Measurements from ENCODE around the gene SLC25A15. TPM values are rescaled to one million over a fixed set of nuclear protein-coding genes. Genes with fewer than 3 reads are reported as not detected.
A peak's percentile ranks its signal among the peaks of the same experiment; 100 is the strongest.

The SLC25A15 gene
- total RNA-seq, 2 donors from 2014 or later, result 23.2 to 36.9 TPM

DNA sequence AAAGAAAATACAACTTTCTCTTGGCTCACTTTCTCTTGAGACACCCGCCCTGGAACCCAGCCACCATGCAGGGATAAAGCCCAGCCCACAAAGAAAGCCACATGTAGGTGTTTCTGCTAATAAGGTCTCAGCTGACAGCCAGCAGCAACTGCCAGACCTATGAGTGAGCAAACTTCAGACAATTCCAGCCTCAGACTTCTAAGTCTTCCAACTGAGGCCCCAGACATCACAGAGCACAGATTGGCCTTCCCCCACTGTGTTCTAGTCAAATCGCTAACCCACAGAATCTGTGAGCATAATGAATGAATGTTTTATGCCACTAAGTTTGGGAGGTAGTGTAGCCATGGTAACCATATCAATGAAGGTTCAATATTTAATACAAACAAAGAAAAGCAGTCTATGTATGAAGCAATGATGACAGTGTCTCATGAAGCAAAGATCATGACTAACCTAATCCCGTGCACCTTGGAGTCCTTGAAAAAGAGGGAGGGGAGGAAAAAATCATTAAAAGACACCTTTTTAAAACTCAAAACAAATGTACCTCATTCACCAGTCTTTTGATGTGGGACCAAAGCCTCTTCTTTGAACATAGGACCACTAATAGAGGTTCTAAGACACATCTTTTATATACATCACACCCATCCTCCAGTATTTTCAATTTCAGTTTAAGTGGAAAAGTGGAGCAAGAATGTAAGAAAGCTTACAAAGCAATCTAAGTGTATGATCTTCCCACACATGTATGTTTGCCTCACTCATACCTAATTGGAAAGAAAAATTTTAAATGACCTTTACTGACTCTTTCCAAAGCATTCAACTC is 24.6 kb upstream of the SLC25A15 start:
- Mint-ChIP-seq H3K9me3 (no peaks in the 10 kb centered on the region), H3K27me3 (ENCODE audit: insufficient read depth) (no peaks in the 10 kb centered on the region), H3K36me3 (ENCODE audit: low read depth) (peaks cover 19% of the 10 kb centered on the region), H3K4me1 (peaks cover 2% of the 10 kb centered on the region), H3K27ac (no peak overlapping the region), H3K4me3 (no peak overlapping the region)
- TF ChIP-seq, protein P1, sequence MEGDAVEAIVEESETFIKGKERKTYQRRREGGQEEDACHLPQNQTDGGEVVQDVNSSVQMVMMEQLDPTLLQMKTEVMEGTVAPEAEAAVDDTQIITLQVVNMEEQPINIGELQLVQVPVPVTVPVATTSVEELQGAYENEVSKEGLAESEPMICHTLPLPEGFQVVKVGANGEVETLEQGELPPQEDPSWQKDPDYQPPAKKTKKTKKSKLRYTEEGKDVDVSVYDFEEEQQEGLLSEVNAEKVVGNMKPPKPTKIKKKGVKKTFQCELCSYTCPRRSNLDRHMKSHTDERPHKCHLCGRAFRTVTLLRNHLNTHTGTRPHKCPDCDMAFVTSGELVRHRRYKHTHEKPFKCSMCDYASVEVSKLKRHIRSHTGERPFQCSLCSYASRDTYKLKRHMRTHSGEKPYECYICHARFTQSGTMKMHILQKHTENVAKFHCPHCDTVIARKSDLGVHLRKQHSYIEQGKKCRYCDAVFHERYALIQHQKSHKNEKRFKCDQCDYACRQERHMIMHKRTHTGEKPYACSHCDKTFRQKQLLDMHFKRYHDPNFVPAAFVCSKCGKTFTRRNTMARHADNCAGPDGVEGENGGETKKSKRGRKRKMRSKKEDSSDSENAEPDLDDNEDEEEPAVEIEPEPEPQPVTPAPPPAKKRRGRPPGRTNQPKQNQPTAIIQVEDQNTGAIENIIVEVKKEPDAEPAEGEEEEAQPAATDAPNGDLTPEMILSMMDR (conservative IDR thresholded peaks at IDR 0.05), result no peak
- H3K27me3 ChIP-seq (ENCODE audit: control insufficient read depth, insufficient read depth, low read length, poor library complexity, severe bottlenecking), result no peaks in the 10 kb centered on the region
- no peaks in the 10 kb centered on the region for H3K4me1 ChIP-seq (ENCODE audit: control insufficient read depth, insufficient read depth, low read length)
- no peaks in the 10 kb centered on the region for H3K9me3 ChIP-seq (ENCODE audit: control insufficient read depth, low read length)
- H3K36me3 ChIP-seq (ENCODE audit: control insufficient read depth, insufficient read depth, low read length), result peaks cover 45% of the 10 kb centered on the region
- no peak overlapping the region for H3K9ac ChIP-seq (ENCODE audit: extremely low read depth, low read length, poor library complexity, severe bottlenecking)
- no peak overlapping the region for H3K27ac ChIP-seq (ENCODE audit: low read depth, low read length)
- 85 to 94% methylated on average over 2 of the region's 3 CpGs for WGBS, 2 experiments (ENCODE audit: insufficient coverage in 1 of 2, insufficient read length in 1 of 2)
- H3K4me3 ChIP-seq (ENCODE audit: low read length), result no peak overlapping the region
- DNase-seq, result no peak

DNA sequence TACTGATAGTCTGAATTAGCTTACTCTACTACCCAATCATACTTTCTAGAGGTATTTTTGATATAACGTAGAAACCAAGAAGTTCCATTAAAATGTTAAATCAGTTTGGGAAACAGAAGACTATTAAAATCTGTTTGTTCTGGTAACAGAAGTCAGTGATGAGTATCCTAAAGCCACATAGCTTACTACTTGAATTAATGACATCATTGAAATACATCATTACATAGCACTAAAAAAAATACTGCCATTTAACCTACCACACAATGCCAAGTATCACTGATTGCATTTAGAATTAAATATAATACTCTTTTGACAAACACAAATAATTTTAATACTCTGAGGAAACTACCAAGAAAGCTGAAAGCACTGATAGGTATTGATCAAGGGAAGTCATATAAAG is 23.8 kb upstream of the SLC25A15 start:
- Histone ChIP-seq H3K9ac (ENCODE audit: extremely low read depth, low read length, poor library complexity, severe bottlenecking) (no peak overlapping the region), H3K4me3 (ENCODE audit: low read length) (no peak overlapping the region), H3K27ac (ENCODE audit: low read depth, low read length) (no peak overlapping the region), H3K36me3 (ENCODE audit: control insufficient read depth, insufficient read depth, low read length) (peaks cover 39% of the 10 kb centered on the region), H3K27me3 (ENCODE audit: control insufficient read depth, insufficient read depth, low read length, poor library complexity, severe bottlenecking) (no peaks in the 10 kb centered on the region), H3K9me3 (ENCODE audit: control insufficient read depth, low read length) (no peaks in the 10 kb centered on the region), H3K4me1 (ENCODE audit: control insufficient read depth, insufficient read depth, low read length) (no peaks in the 10 kb centered on the region)
- WGBS, 2 experiments (ENCODE audit: insufficient coverage in 1 of 2, insufficient read length in 1 of 2), result 86% methylated on average over 1 of the region's 1 CpG; no CpG with 5 or more reads in 1 of the 2 experiments
- no peak overlapping the region for H3K27ac Mint-ChIP-seq
- H3K27me3 Mint-ChIP-seq (ENCODE audit: insufficient read depth), result no peaks in the 10 kb centered on the region
- DNase-seq, result no peak
- peaks cover 8% of the 10 kb centered on the region for H3K4me1 Mint-ChIP-seq
- no peak overlapping the region for H3K4me3 Mint-ChIP-seq
- peaks cover 15% of the 10 kb centered on the region for H3K36me3 Mint-ChIP-seq (ENCODE audit: low read depth)
- no peaks in the 10 kb centered on the region for H3K9me3 Mint-ChIP-seq
- TF ChIP-seq, protein P1 (conservative IDR thresholded peaks at IDR 0.05), result no peak

DNA sequence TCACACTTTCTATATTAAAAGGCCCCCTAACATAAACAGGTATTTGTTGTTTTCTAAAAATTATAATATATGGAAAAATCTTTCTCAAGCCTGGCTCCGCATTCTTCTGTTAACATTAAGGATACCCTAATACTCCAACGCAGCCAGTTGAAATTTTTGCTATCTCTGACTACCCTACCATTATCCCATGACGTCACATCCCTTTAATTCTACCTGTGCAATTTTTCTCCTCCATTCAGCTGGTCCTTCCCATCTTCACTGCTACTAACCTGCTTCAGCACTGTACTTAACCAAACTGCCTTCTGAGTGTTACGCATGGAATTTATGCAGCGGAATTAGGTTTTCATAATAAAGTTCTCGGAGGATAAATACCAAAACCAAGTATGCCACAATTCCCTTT is 19.4 kb upstream of the SLC25A15 start:
- H3K4me1 ChIP-seq (ENCODE audit: control insufficient read depth, insufficient read depth, low read length), result no peaks in the 10 kb centered on the region
- peaks cover 8% of the 10 kb centered on the region for H3K4me1 Mint-ChIP-seq
- H3K27ac Mint-ChIP-seq, result no peak overlapping the region
- no peaks in the 10 kb centered on the region for H3K9me3 ChIP-seq (ENCODE audit: control insufficient read depth, low read length)
- peak overlapping the region; percentile 98 for H3K4me3 Mint-ChIP-seq
- no peaks in the 10 kb centered on the region for H3K27me3 ChIP-seq (ENCODE audit: control insufficient read depth, insufficient read depth, low read length, poor library complexity, severe bottlenecking)
- H3K4me3 ChIP-seq (ENCODE audit: low read length), result peak overlapping the region; percentile 98
- H3K9me3 Mint-ChIP-seq, result no peaks in the 10 kb centered on the region
- H3K27me3 Mint-ChIP-seq (ENCODE audit: insufficient read depth), result no peaks in the 10 kb centered on the region
- TF ChIP-seq, protein P1 (conservative IDR thresholded peaks at IDR 0.05), result no peak
- DNase-seq, result no peak
- H3K36me3 ChIP-seq (ENCODE audit: control insufficient read depth, insufficient read depth, low read length), result peaks cover 17% of the 10 kb centered on the region
- 90 to 98% methylated on average over 6 of the region's 6 CpGs for WGBS, 2 experiments (ENCODE audit: insufficient coverage in 1 of 2, insufficient read length in 1 of 2)
- H3K36me3 Mint-ChIP-seq (ENCODE audit: low read depth), result peaks cover 7% of the 10 kb centered on the region
- peak overlapping the region; percentile 71 for H3K9ac ChIP-seq (ENCODE audit: extremely low read depth, low read length, poor library complexity, severe bottlenecking)
- H3K27ac ChIP-seq (ENCODE audit: low read depth, low read length), result no peak overlapping the region
